Mucosa of rectum (tissue), 2 donors: ENCODE data around the gene MICALL1.

Source experiments
- H3K27ac ChIP-seq, 2 donors: one replicate each; pipeline ENCODE4 v1.7.0; 2013; ENCODE audit warnings: inconsistent platforms in 2 of 2, low read depth in 2 of 2, low read length in 2 of 2
- H3K27me3 ChIP-seq, 2 donors: one replicate each; pipeline ENCODE4 v1.7.0; 2013; ENCODE audit warnings: low read length in 2 of 2; ENCODE audit not compliant: control insufficient read depth in 2 of 2, insufficient read depth in 2 of 2
- H3K36me3 ChIP-seq, 2 donors: one replicate each; pipeline ENCODE4 v1.7.0; 2013; ENCODE audit warnings: low read length in 2 of 2; ENCODE audit not compliant: control insufficient read depth in 2 of 2, insufficient read depth in 2 of 2
- H3K4me1 ChIP-seq, 2 donors: one replicate each; pipeline ENCODE4 v1.7.0; 2013; ENCODE audit warnings: low read length in 2 of 2, mild to moderate bottlenecking in 1 of 2; ENCODE audit not compliant: control insufficient read depth in 2 of 2, insufficient read depth in 2 of 2
- H3K4me3 ChIP-seq, 2 donors: one replicate each; pipeline ENCODE4 v1.7.0; 2013; ENCODE audit warnings: low read length in 2 of 2
- H3K9ac ChIP-seq, 2 donors: one replicate each; pipeline ENCODE4 v1.7.0; 2013; ENCODE audit warnings: low read length in 2 of 2, low read depth in 1 of 2, mild to moderate bottlenecking in 1 of 2
- H3K9me3 ChIP-seq, 2 donors: one replicate each; pipeline ENCODE4 v1.7.0; 2013; ENCODE audit warnings: low read length in 2 of 2; ENCODE audit not compliant: control insufficient read depth in 2 of 2
- donor health status: healthy.
- donor health status: Normal muscosa, but diverticular disease.

MICALL1 gene

DNA sequence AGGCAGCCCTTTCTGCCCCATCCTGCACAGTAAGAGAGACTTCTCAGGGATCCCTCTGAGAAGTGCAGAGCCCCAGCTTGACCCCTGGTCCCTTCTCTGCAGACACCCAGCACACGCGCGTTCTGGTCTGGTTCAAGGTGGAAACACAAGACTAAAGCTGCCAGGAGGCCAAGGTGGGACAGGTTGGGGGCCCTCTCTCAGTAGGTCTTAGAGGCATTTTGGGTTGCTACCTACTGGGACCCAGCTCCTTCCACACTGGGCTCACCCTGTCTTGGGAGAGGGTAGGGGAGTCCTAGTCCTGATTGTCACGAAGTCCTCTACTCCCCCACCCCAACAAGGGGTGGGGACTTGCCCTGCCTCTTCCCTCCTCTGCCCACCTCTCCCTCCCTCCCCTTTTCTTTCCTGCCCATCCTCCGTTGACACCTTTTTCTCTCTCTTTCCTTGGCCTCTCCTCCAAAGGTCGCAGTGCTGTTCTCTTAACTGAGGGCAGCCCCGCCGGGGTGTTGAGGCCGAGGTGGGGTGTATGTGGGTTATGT lies 79.0 kb downstream of the MICALL1 start:
- H3K9me3 ChIP-seq: no peaks in the 10 kb centered on the region
- H3K27ac ChIP-seq: no peak overlapping the region
- no peaks in the 10 kb centered on the region for H3K27me3 ChIP-seq
- H3K4me1 ChIP-seq: peaks cover 8 to 12% of the 10 kb centered on the region in 2 donors
- no peak overlapping the region for H3K9ac ChIP-seq
- H3K4me3 ChIP-seq: no peak overlapping the region
- H3K36me3 ChIP-seq: no peaks in the 10 kb centered on the region

DNA sequence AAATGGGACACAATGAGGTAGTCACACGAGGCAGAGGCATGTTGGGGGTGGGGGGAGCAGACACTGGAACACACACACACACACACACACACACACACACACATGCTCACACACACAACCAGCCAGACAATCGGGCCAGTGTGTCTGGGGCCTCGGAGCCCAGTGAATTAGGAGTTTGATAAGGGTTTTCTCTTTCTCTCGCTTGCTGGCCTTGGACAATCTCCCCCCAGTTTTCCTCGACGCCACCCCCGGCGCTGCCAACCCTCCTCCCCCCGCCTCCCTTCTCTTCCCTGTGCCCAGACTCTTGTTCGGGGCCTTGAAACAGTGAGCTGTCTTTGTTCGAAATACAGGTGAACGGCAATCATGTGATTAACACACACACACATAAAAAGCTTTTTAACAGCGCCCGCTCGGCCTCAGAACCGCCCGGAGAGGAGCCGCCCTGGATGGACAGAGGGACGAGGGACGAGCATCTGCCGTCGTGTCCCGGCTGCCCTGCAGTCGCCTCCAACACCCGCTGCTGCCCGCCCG lies 79.7 kb downstream of the MICALL1 start:
- peaks cover 8% of the 10 kb centered on the region in 2 donors for H3K4me1 ChIP-seq
- no peaks in the 10 kb centered on the region for H3K9me3 ChIP-seq
- H3K4me3 ChIP-seq: no peak overlapping the region
- no peak overlapping the region for H3K9ac ChIP-seq
- H3K36me3 ChIP-seq: no peaks in the 10 kb centered on the region
- no peaks in the 10 kb centered on the region for H3K27me3 ChIP-seq
- H3K27ac ChIP-seq: no peak overlapping the region

- no peak overlapping the region for H3K4me3 ChIP-seq
- H3K27me3 ChIP-seq: no peaks in the 10 kb centered on the region
- no peaks in the 10 kb centered on the region for H3K9me3 ChIP-seq
- H3K9ac ChIP-seq: no peak overlapping the region
- no peak overlapping the region for H3K27ac ChIP-seq
- H3K36me3 ChIP-seq: no peaks in the 10 kb centered on the region
- peaks cover 3 to 5% of the 10 kb centered on the region in 2 donors for H3K4me1 ChIP-seq
These were observed 80.3 kb downstream of the MICALL1 start for GRCh38 chr22:37986371-37986770.

DNA sequence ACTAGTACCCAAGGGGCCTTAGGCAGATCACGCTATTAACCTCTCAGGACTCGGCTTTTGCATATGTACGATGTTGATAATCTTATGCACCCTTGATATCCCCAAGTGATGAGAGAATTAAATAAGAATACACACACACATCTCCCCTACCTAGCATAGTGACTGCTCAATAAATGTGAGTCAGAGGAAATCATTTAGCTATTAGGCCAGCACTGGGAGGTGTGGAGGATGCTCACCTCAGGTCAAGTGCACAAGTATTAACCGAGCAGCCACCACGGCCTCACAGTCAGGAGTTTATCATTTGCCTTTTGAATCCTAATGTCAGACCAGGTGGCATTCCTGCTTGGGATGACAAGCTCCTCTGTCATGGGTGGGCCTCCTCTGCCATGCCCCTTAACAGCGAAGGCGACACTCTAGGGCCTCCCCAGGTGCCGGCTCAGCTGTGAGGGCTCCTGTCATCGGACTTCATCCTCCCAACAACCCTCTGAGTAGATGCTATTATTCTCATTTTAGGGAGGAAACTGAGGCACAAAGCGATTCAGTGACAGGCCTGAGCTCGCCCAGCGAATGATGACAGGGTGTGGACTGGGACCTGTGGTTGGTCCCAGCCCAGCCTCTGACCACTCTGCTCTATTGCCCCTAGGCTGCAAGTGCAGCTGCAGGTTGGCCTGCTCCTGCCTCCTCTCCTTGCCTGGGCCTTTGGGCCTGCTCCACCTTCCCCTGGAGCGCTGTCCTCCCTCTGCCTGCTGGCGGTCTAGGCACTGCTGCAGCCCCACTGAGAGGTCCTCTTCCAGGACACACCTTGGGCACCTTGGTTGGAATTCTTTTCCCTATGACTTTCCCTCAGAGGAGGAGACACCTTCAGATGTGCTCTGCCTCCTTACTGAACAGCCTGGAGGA lies 83.3 kb downstream of the MICALL1 start:
- Histone ChIP-seq H3K4me3 (no peak overlapping the region), H3K4me1 (no peaks in the 10 kb centered on the region), H3K9ac (no peak overlapping the region), H3K27me3 (no peaks in the 10 kb centered on the region), H3K27ac (no peak overlapping the region), H3K9me3 (no peaks in the 10 kb centered on the region), H3K36me3 (no peaks in the 10 kb centered on the region)

GRCh38 chr22:37990301-37990700 lies 84.2 kb downstream of the MICALL1 start:
- Histone ChIP-seq H3K27me3 (no peaks in the 10 kb centered on the region), H3K4me1 (no peaks in the 10 kb centered on the region), H3K9me3 (no peaks in the 10 kb centered on the region), H3K9ac (no peak overlapping the region), H3K27ac (no peak overlapping the region), H3K4me3 (no peak overlapping the region), H3K36me3 (no peaks in the 10 kb centered on the region)

DNA sequence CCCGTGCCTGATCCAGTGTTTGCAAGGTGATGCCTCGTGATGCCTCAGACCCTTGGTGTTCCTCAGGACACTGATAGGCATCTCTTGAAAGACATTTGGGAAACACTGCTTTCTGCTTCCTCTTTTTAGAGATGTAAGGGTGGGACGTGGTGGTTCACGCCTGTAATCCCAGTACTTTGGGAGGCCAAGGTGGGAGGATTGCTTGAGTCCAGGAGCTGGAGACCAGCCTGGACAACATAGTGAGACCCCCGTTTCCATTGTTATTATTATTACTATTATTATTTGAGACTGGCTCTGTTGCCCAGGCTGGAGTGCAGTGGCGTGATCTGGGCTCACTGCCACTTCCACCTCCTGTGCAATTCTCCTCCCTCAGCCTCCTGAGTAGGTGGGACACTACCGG lies 84.8 kb downstream of the MICALL1 start:
- Histone ChIP-seq H3K27ac (no peak overlapping the region), H3K27me3 (no peaks in the 10 kb centered on the region)

GRCh38 chr22:37991731-37992442 lies 85.8 kb downstream of the MICALL1 start:
- no peaks in the 10 kb centered on the region for H3K9me3 ChIP-seq
- H3K4me3 ChIP-seq: no peak overlapping the region
- H3K9ac ChIP-seq: no peak overlapping the region
- no peaks in the 10 kb centered on the region for H3K4me1 ChIP-seq
- H3K27me3 ChIP-seq: no peaks in the 10 kb centered on the region
- no peak overlapping the region for H3K27ac ChIP-seq
- H3K36me3 ChIP-seq: no peaks in the 10 kb centered on the region

More for the DNA sequence above, 84.8 kb downstream of the MICALL1 start:
- Histone ChIP-seq H3K36me3 (no peaks in the 10 kb centered on the region), H3K4me3 (no peak overlapping the region), H3K4me1 (no peaks in the 10 kb centered on the region), H3K9ac (no peak overlapping the region), H3K9me3 (no peaks in the 10 kb centered on the region)
